Stimulated activated CD8-positive, alpha-beta memory T cell treated with anti-CD3 and anti-CD28 coated beads, Interleukin-15, amount 100 ng/mL, for 1 hour (primary cell): ENCODE results near the gene RPTN.

Source experiments
- DNase-seq: peaks from one replicate; pipeline ENCODE4 v3.0.0-alpha.2; 2020; ENCODE audit warnings: low read depth

Gene RPTN

DNA sequence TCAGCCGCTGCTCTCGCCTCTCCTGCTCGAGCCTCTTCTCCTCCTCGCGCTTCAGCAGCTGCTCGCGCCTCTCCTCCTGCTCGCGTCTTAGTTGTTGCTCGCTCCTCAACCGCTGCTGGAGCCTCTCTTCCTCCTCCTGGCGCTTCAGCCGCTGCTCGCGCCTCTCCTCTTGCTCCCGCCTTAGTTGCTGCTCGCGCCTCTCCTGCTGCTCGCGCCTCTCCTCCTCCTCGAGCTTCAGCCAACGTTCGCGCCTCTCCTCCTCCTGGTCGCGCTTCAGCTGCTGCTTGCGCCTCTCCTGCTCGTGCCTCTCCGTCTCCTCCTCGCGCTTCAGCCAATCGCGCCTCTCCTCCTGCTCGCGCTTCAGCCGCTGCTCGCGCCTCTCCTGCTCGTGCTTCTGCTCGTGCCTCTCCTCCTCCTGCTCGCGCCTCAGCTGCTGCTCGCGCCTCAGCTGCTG, 47.5 kb downstream of the RPTN start:
- DNase-seq: no peak

- DNase-seq: peak; percentile 1
Measured at GRCh38 chr1:152110860-152111514, 48.0 kb downstream of the RPTN start.

DNA sequence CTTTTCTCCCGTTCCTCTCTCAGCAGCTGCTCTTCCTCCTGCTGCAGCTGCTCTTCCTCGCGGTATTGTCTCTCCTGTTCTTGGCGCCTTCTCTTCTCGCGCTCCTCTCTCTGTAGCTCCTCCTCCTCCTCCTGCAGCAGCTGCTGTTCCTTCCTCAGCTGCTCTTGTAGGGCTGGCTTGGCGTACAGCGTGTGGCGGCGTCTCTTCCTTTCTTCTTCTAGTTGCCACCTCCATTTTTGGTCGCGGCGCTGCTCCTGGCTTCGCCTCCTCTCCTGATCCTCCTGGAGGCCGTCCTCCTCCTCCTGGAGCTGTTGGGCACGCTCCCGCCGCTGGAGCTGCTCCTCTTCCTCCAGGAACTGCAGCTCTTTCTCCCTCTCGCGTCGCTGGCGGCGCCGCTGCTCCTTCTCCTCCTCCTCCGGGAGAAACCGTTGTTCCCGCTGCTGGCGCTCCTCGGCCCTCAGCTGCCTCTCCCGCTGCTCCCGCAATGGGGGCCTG, 48.6 kb downstream of the RPTN start:
- DNase-seq: no peak

DNA sequence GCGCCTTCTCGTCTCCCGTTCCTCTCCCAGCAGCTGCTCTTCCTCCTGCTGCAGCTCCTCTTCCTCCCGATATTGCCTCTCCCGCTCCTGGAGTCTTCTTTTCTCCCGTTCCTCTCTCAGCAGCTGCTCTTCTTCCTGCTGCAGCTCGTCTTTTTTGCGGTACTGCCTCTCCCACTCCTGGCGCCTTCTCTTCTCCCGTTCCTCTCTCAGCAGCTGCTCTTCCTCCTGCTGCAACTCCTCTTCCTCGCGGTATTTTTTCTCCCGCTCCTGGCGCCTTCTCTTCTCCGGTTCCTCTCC, 49.1 kb downstream of the RPTN start:
- DNase-seq: no peak

DNA sequence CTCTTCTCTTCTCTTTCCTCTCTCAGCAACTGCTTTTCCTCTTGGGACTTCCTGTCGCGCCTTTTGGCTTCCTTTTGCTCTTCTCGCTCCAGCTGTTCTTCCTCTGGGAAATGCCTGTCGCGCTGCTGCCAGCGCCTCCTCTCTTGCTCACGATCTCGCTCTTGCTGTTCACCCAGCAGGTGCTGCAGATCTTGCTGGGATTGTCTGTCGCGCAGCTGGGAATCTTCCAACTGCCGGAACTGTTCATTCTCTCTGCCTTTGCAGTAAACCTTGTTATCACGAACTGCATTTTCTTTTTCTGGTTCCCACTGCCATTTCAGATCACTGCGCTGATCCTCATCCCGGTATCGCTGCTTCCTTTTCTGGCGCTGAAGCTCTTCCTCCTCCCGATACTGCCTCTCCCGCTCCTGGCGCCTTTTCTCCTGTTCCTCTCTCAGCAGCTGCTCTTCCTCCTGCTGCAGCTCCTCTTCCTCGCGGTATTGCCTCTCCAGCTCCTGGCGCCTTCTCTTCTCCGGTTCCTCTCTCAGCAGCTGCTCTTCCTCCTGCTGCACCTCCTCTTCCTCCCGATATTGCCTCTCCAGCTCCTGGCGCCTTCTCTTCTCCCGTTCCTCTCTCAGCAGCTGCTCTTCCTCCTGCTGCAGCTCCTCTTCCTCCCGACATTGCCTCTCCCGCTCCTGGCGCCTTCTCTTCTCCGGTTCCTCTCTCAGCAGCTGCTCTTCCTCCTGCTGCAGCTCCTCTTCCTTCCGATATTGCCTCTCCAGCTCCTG, 49.6 kb downstream of the RPTN start:
- DNase-seq: no peak

- DNase-seq: no peak
Measured at GRCh38 chr1:152108882-152109222, 50.2 kb downstream of the RPTN start.

- no peak for DNase-seq
Measured at GRCh38 chr1:152107984-152108881, 50.8 kb downstream of the RPTN start.

GRCh38 chr1:152107031-152107983, 51.7 kb downstream of the RPTN start:
- DNase-seq: no peak

DNA sequence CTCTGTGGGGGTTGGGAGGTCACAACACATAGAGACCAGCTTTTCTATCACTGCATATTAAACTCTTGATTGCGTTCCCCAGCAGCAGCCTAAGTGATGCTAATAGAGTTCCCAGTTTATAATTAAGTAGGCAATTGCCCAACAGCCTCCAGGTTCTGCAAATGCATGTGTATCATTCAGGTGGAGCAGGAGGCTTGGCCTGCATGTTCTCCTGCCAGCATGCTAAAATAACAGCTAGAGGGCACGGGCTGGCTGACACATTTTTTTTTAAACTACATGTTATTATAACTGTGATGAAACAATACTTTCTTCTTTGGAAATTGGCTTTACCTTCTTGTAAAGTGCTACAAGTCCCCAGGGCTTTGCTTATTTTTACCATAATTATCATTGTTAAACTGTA, 54.2 kb downstream of the RPTN start:
- no peak for DNase-seq
